Activated CD8-positive, alpha-beta T cell treated with anti-CD3 and anti-CD28 coated beads for 36 hours (primary cell): Measurements from ENCODE around the gene NPAS2. TPM values are rescaled to one million over a fixed set of nuclear protein-coding genes. Genes with fewer than 3 reads are reported as not detected.

ENCODE experiments used
- ATAC-seq: fragments of 200-7000 bp; cut with Tn5 transposase; one replicate; pipeline ENCODE4 v1.10.0; 2021; ENCODE audit warnings: mild to moderate bottlenecking, moderate library complexity
- CTCF ChIA-PET: fragments of 350-600 bp; sonication (Branson Sonifier 250); formaldehyde crosslinking; loops from one replicate; lab custom pipeline; 2021; ENCODE audit warnings: antibody characterized with exemption; lab: Charles Lee
- POLR2A ChIA-PET: fragments of 350-600 bp; sonication (Branson Sonifier 250); formaldehyde crosslinking; loops from one replicate; lab custom pipeline; 2021; ENCODE audit warnings: antibody characterized with exemption; lab: Charles Lee
- DNase-seq: peaks from one replicate; pipeline ENCODE4 v3.0.0-alpha.2; 2020
- H3K27ac Mint-ChIP-seq: one replicate; pipeline ENCODE4 v1.8.0; 2021; ENCODE audit warnings: mild to moderate bottlenecking, mixed read lengths
- H3K27me3 Mint-ChIP-seq: one replicate; pipeline ENCODE4 v1.8.0; 2021; ENCODE audit warnings: mixed read lengths
- H3K36me3 Mint-ChIP-seq: one replicate; pipeline ENCODE4 v1.8.0; 2021; ENCODE audit warnings: low read depth, mixed read lengths
- H3K4me1 Mint-ChIP-seq: one replicate; pipeline ENCODE4 v1.8.0; 2021; ENCODE audit warnings: low read depth, mixed read lengths
- H3K4me3 Mint-ChIP-seq: one replicate; pipeline ENCODE4 v1.8.0; 2021; ENCODE audit warnings: mild to moderate bottlenecking, moderate library complexity, mixed read lengths
- H3K9me3 Mint-ChIP-seq: one replicate; pipeline ENCODE4 v1.8.0; 2021; ENCODE audit warnings: mixed read lengths
- intact Hi-C: fragments of 100-400 bp; cut with micrococcal nuclease; formaldehyde crosslinking; loops from one replicate; pipeline ENCODE4 v1.10.0; 2022
- total RNA-seq, 2 experiments: library from RNA; stranded (reverse); gene quantifications; one replicate each; pipeline ENCODE4 v1.2.3, GENCODE V29; 2021
- TF ChIP-seq, protein P1 (sequence below): fragments of 200-600 bp; IDR thresholded peaks from one replicate; pipeline ENCODE4 v1.8.0; 2022; ENCODE audit warnings: antibody characterized with exemption, mild to moderate bottlenecking

Gene NPAS2
- total RNA-seq, result 10 to 100 TPM; 14.4 to 15.2 TPM

DNA sequence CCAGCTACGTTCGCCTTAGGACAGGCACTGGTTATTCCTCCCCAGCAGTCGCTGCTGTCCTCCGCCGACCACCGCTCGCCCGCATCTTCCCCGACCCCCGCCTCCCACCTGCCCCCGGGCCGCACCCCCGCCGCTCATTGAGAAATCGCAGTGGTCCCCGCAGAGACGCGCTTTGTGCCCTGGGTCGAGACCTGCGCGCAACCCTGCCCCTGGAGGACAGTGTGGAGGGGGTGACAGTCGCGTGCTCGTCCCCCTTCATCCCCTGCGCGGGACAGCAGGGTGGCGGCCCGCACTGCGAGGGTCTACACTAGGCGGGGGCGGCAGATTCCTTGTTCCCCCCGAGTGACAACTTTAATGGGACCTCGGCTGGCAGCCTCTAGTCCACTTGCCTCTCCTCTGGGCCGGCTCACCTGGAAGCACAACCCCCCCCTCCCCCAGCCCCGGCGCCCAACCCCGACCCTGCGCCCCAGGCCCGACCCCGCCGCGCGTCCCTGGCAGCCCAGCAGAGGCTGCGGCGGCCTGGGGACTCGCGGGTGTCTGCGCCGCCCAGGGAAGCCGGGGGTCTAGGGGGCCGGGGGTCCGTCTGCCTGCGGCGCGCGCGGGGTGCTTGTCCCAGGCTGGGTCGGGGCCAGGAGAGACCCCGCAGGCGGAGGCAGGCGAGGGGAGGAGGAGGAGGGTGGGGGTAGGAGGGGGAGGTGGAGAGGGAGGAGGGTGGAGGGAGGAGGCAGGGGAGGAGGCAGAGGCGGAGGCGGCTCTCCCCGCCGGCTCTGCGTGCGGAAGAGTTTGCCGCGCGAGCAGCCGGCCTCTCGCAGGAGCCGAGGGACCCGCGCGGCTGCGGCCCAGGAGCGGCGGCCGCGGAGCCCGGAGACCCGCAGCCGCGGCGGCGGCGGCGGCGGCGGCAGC lies at the start of gene NPAS2:
TSS of gene NPAS2 (plus strand) at position 770 of the 903 bp plus-strand sequence. CDS start 84,616 bp downstream, outside the sequence.
- Mint-ChIP-seq H3K36me3 (no peaks in the 10 kb centered on the region), H3K27me3 (peaks cover 17% of the 10 kb centered on the region), H3K9me3 (no peaks in the 10 kb centered on the region), H3K27ac (peak within 1 kb of the TSS; percentile 75), H3K4me3 (peak within 1 kb of the TSS; percentile 78), H3K4me1 (peaks cover 13% of the 10 kb centered on the region)
- ATAC-seq (peak; percentile 55), DNase-seq (peak; percentile 46)
- TF ChIP-seq, protein P1, sequence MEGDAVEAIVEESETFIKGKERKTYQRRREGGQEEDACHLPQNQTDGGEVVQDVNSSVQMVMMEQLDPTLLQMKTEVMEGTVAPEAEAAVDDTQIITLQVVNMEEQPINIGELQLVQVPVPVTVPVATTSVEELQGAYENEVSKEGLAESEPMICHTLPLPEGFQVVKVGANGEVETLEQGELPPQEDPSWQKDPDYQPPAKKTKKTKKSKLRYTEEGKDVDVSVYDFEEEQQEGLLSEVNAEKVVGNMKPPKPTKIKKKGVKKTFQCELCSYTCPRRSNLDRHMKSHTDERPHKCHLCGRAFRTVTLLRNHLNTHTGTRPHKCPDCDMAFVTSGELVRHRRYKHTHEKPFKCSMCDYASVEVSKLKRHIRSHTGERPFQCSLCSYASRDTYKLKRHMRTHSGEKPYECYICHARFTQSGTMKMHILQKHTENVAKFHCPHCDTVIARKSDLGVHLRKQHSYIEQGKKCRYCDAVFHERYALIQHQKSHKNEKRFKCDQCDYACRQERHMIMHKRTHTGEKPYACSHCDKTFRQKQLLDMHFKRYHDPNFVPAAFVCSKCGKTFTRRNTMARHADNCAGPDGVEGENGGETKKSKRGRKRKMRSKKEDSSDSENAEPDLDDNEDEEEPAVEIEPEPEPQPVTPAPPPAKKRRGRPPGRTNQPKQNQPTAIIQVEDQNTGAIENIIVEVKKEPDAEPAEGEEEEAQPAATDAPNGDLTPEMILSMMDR, result no peak
- ChIA-PET POLR2A (interaction anchor here (0.7 to 1.1 kb wide), 2 partner anchors 149 to 189 kb away, joined by 3 read pairs; no protein-coding TSS in a partner anchor), CTCF (no interaction called here)
- intact Hi-C loops, result no loop called here

DNA sequence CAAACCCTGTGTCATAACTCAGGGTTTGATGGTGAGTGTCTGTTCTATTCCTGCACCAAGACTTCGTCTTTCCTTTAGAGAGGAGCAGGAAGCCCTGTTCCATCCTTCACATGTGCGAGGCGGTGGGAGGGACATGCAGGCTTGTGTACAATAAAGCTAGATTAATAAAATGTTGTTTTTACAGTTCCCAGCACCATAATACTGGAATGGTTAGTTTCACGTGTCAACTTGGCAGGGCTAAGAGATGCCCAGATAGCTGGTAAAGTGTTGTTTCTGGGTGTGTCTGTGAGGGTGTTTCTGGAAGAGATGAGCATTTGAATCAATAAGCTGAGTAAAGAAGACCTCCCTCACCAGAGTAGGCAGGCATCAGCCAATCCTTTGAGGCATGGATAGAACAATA lies 48.8 kb upstream of the NPAS2 start:
- TF ChIP-seq, protein P1, result no peak
- intact Hi-C loops, result no loop called here
- ATAC-seq (no peak), DNase-seq (no peak)
- no peaks in the 10 kb centered on the region for H3K36me3 Mint-ChIP-seq
- H3K4me1 Mint-ChIP-seq, result no peaks in the 10 kb centered on the region
- no peak overlapping the region for H3K4me3 Mint-ChIP-seq
- POLR2A ChIA-PET, result no interaction called here
- CTCF ChIA-PET, result no interaction called here
- no peaks in the 10 kb centered on the region for H3K27me3 Mint-ChIP-seq
- no peaks in the 10 kb centered on the region for H3K9me3 Mint-ChIP-seq
- no peak overlapping the region for H3K27ac Mint-ChIP-seq

GRCh38 chr2:100773538-100773937 lies 46.4 kb upstream of the NPAS2 start:
- ATAC-seq, result no peak
- POLR2A ChIA-PET, result no interaction called here
- intact Hi-C loops, result no loop called here
- no peaks in the 10 kb centered on the region for H3K36me3 Mint-ChIP-seq
- no peaks in the 10 kb centered on the region for H3K4me1 Mint-ChIP-seq
- no peak overlapping the region for H3K27ac Mint-ChIP-seq
- DNase-seq, result no peak
- CTCF ChIA-PET, result no interaction called here
- no peak overlapping the region for H3K4me3 Mint-ChIP-seq
- no peaks in the 10 kb centered on the region for H3K27me3 Mint-ChIP-seq
- TF ChIP-seq, protein P1, result no peak
- no peaks in the 10 kb centered on the region for H3K9me3 Mint-ChIP-seq

DNA sequence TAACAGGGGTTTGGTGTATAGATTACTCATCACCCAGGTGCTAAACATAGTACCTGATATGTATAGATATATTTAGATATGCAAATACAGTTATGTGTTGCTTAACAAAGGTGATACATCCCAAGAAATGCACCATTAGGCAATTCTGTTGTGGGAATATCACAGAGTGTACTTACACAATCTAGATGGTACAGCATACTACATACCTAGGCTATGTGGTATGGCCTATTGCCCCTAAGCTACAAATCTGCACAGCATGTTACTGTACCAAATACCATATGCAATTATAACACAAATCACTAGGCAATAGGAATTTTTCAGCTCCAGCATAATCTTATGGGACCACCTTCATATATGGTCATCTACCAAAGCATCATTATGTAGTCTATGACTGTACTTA lies 43.5 kb upstream of the NPAS2 start:
- DNase-seq (no peak), ATAC-seq (no peak)
- Mint-ChIP-seq H3K27ac (no peak overlapping the region), H3K27me3 (no peaks in the 10 kb centered on the region), H3K4me1 (no peaks in the 10 kb centered on the region), H3K4me3 (no peak overlapping the region), H3K36me3 (no peaks in the 10 kb centered on the region), H3K9me3 (no peaks in the 10 kb centered on the region)
- intact Hi-C loops, result no loop called here
- TF ChIP-seq, protein P1, result no peak
- CTCF ChIA-PET, result no interaction called here
- POLR2A ChIA-PET, result no interaction called here
